Measurements from ENCODE around the gene PTPRM. TPM values are rescaled to one million over a fixed set of nuclear protein-coding genes. Genes with fewer than 3 reads are reported as not detected.

Gene PTPRM
- total and polyA plus RNA-seq, 9 donors: 61.7 to 91.5 (median 66.4) TPM

- Histone ChIP-seq H3K9me3 (replicated peaks; ENCODE audit: control insufficient read depth, low read depth, low read length) (no peaks in the 10 kb centered on the region), H3K27ac (ENCODE audit: low read length) (no peak overlapping the region), H3K4me1 (ENCODE audit: control insufficient read depth, insufficient read depth, low read length) (peaks cover 2% of the 10 kb centered on the region), H3K36me3 (ENCODE audit: control insufficient read depth, insufficient read depth, low read length) (no peaks in the 10 kb centered on the region), H3K27me3 (ENCODE audit: control insufficient read depth, insufficient read depth, low read length) (no peaks in the 10 kb centered on the region), H3K4me3 (ENCODE audit: low read length) (no peak overlapping the region)
- WGBS (ENCODE audit: insufficient coverage): 87% methylated on average over 6 of the region's 7 CpGs
- DNase-seq: no peak
Measured at GRCh38 chr18:8279781-8280330, 712.7 kb downstream of the PTPRM start.

- Histone ChIP-seq H3K27ac (ENCODE audit: low read length) (no peak overlapping the region), H3K4me3 (ENCODE audit: low read length) (no peak overlapping the region), H3K36me3 (ENCODE audit: control insufficient read depth, insufficient read depth, low read length) (no peaks in the 10 kb centered on the region), H3K4me1 (ENCODE audit: control insufficient read depth, insufficient read depth, low read length) (peaks cover 21% of the 10 kb centered on the region), H3K27me3 (ENCODE audit: control insufficient read depth, insufficient read depth, low read length) (no peaks in the 10 kb centered on the region), H3K9me3 (replicated peaks; ENCODE audit: control insufficient read depth, low read depth, low read length) (no peaks in the 10 kb centered on the region)
- no CpG with 5 or more reads among the region's 3 CpGs for WGBS (ENCODE audit: insufficient coverage)
- DNase-seq: peak; percentile 61
Measured at GRCh38 chr18:8283891-8284585, 716.9 kb downstream of the PTPRM start.

- H3K4me1 ChIP-seq (ENCODE audit: control insufficient read depth, insufficient read depth, low read length): peaks cover 20% of the 10 kb centered on the region
- H3K36me3 ChIP-seq (ENCODE audit: control insufficient read depth, insufficient read depth, low read length): no peaks in the 10 kb centered on the region
- no peak for DNase-seq
- H3K9me3 ChIP-seq (replicated peaks; ENCODE audit: control insufficient read depth, low read depth, low read length): no peaks in the 10 kb centered on the region
- H3K4me3 ChIP-seq (ENCODE audit: low read length): no peak overlapping the region
- no peak overlapping the region for H3K27ac ChIP-seq (ENCODE audit: low read length)
- 90% methylated on average over 2 of the region's 2 CpGs for WGBS (ENCODE audit: insufficient coverage)
- H3K27me3 ChIP-seq (ENCODE audit: control insufficient read depth, insufficient read depth, low read length): no peaks in the 10 kb centered on the region
Measured at GRCh38 chr18:8286303-8286702, 719.2 kb downstream of the PTPRM start.

GRCh38 chr18:8287196-8287885, 720.2 kb downstream of the PTPRM start:
- 100% methylated on average over 2 of the region's 2 CpGs for WGBS (ENCODE audit: insufficient coverage)
- Histone ChIP-seq H3K9me3 (replicated peaks; ENCODE audit: control insufficient read depth, low read depth, low read length) (no peaks in the 10 kb centered on the region), H3K27me3 (ENCODE audit: control insufficient read depth, insufficient read depth, low read length) (no peaks in the 10 kb centered on the region), H3K27ac (ENCODE audit: low read length) (no peak overlapping the region), H3K4me3 (ENCODE audit: low read length) (no peak overlapping the region), H3K4me1 (ENCODE audit: control insufficient read depth, insufficient read depth, low read length) (peaks cover 23% of the 10 kb centered on the region), H3K36me3 (ENCODE audit: control insufficient read depth, insufficient read depth, low read length) (no peaks in the 10 kb centered on the region)
- DNase-seq: peak; percentile 63

GRCh38 chr18:8288472-8289195, 721.5 kb downstream of the PTPRM start:
- DNase-seq: no peak
- Histone ChIP-seq H3K4me1 (ENCODE audit: control insufficient read depth, insufficient read depth, low read length) (peaks cover 23% of the 10 kb centered on the region), H3K4me3 (ENCODE audit: low read length) (no peak overlapping the region), H3K36me3 (ENCODE audit: control insufficient read depth, insufficient read depth, low read length) (no peaks in the 10 kb centered on the region), H3K27me3 (ENCODE audit: control insufficient read depth, insufficient read depth, low read length) (no peaks in the 10 kb centered on the region), H3K9me3 (replicated peaks; ENCODE audit: control insufficient read depth, low read depth, low read length) (no peaks in the 10 kb centered on the region), H3K27ac (ENCODE audit: low read length) (no peak overlapping the region)
- 75% methylated on average over 7 of the region's 8 CpGs for WGBS (ENCODE audit: insufficient coverage)

- Histone ChIP-seq H3K9me3 (replicated peaks; ENCODE audit: control insufficient read depth, low read depth, low read length) (no peaks in the 10 kb centered on the region), H3K27me3 (ENCODE audit: control insufficient read depth, insufficient read depth, low read length) (no peaks in the 10 kb centered on the region), H3K36me3 (ENCODE audit: control insufficient read depth, insufficient read depth, low read length) (no peaks in the 10 kb centered on the region), H3K4me1 (ENCODE audit: control insufficient read depth, insufficient read depth, low read length) (peaks cover 23% of the 10 kb centered on the region), H3K27ac (ENCODE audit: low read length) (no peak overlapping the region), H3K4me3 (ENCODE audit: low read length) (no peak overlapping the region)
- no peak for DNase-seq
- no CpG with 5 or more reads among the region's 3 CpGs for WGBS (ENCODE audit: insufficient coverage)
Measured at GRCh38 chr18:8290435-8290834, 723.3 kb downstream of the PTPRM start.

- Histone ChIP-seq H3K27me3 (ENCODE audit: control insufficient read depth, insufficient read depth, low read length) (no peaks in the 10 kb centered on the region), H3K4me3 (ENCODE audit: low read length) (no peak overlapping the region), H3K4me1 (ENCODE audit: control insufficient read depth, insufficient read depth, low read length) (peaks cover 23% of the 10 kb centered on the region), H3K27ac (ENCODE audit: low read length) (no peak overlapping the region), H3K36me3 (ENCODE audit: control insufficient read depth, insufficient read depth, low read length) (no peaks in the 10 kb centered on the region), H3K9me3 (replicated peaks; ENCODE audit: control insufficient read depth, low read depth, low read length) (no peaks in the 10 kb centered on the region)
- WGBS (ENCODE audit: insufficient coverage): 20% methylated on average over 1 of the region's 1 CpG
- no peak for DNase-seq
Measured at GRCh38 chr18:8290913-8291312, 723.8 kb downstream of the PTPRM start.

- Histone ChIP-seq H3K36me3 (ENCODE audit: control insufficient read depth, insufficient read depth, low read length) (no peaks in the 10 kb centered on the region), H3K27me3 (ENCODE audit: control insufficient read depth, insufficient read depth, low read length) (no peaks in the 10 kb centered on the region), H3K27ac (ENCODE audit: low read length) (no peak overlapping the region), H3K9me3 (replicated peaks; ENCODE audit: control insufficient read depth, low read depth, low read length) (no peaks in the 10 kb centered on the region), H3K4me3 (ENCODE audit: low read length) (no peak overlapping the region), H3K4me1 (ENCODE audit: control insufficient read depth, insufficient read depth, low read length) (peaks cover 11% of the 10 kb centered on the region)
- no CpG with 5 or more reads among the region's 2 CpGs for WGBS (ENCODE audit: insufficient coverage)
- DNase-seq: no peak
Measured at GRCh38 chr18:8293184-8293583, 726.1 kb downstream of the PTPRM start.

- Histone ChIP-seq H3K9me3 (replicated peaks; ENCODE audit: control insufficient read depth, low read depth, low read length) (no peaks in the 10 kb centered on the region), H3K27me3 (ENCODE audit: control insufficient read depth, insufficient read depth, low read length) (no peaks in the 10 kb centered on the region), H3K36me3 (ENCODE audit: control insufficient read depth, insufficient read depth, low read length) (no peaks in the 10 kb centered on the region), H3K4me1 (ENCODE audit: control insufficient read depth, insufficient read depth, low read length) (no peaks in the 10 kb centered on the region), H3K4me3 (ENCODE audit: low read length) (no peak overlapping the region), H3K27ac (ENCODE audit: low read length) (no peak overlapping the region)
- DNase-seq: no peak
- WGBS (ENCODE audit: insufficient coverage): 67% methylated on average over 8 of the region's 16 CpGs
Measured at GRCh38 chr18:8296886-8297616, 729.9 kb downstream of the PTPRM start.

All from muscle of leg (tissue), 11 donors.